ENCODE measurements around the gene SLC8A3. TPM values are rescaled to one million over a fixed set of nuclear protein-coding genes. Genes with fewer than 3 reads are reported as not detected.

The SLC8A3 gene
- total and polyA plus RNA-seq, 12 donors: 0.01 to 0.26 (median 0.14) TPM; not detected in 4

DNA sequence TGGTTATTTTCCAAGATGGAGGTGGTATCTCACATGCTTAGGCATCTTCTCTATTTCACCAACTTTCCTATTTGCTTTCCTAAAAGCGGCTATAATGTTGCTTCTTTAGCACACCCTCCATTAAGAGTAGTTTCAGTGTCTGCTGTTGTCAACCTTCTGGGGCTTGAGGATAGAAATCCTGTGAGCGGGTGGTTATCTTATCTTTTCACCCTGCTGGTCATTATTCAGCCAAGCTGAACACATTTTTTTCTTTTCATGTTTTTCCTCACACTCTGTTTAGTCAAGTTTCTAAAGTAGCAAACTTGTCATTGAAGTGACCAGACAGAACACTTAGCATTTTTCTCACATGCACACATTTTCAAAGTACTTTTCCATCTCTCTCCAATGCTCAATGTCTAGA is 104.5 kb downstream of the SLC8A3 start:
- Histone ChIP-seq H3K4me3 (no peak overlapping the region), H3K9me3 (no peaks in the 10 kb centered on the region), H3K27me3 (peaks cover 0 to 61% (median 35%) of the 10 kb centered on the region in 7 donors), H3K4me1 (no peaks in the 10 kb centered on the region), H3K27ac (no peak overlapping the region), H3K36me3 (no peaks in the 10 kb centered on the region)
- DNase-seq (no peak), ATAC-seq (no peak)
- 25 to 26% methylated on average over 2 of the region's 2 CpGs for WGBS, 2 donors
- intact Hi-C loops (cut with DNase I): loop anchor here in 4 of 10 donors (10.0 kb wide), 1 partner anchor 231 kb away; no protein-coding TSS in a partner anchor
- TF ChIP-seq CTCF (IDR thresholded peaks at IDR 0.05): no peak

DNA sequence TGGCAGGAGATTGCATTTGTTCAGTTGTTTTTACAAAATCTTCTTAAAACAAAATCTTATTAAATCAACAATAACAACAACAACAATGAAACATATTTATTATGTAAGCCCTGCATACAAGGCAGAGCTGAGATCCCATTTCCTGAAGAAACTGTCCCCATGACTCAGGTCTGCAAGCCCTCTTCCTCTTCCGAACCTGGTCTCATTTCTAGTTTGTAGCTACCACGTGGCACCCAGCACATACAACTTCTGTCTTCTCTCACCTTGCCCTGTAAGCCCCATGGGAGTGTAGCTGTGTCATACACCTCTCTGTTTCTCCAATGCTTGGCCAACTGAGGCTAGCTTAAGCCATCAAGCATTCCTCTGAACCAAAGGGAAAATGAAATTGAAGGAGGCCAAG is 106.4 kb downstream of the SLC8A3 start:
- Histone ChIP-seq H3K36me3 (no peaks in the 10 kb centered on the region), H3K27me3 (peaks cover 3 to 79% (median 50%) of the 10 kb centered on the region in 7 donors), H3K4me1 (no peaks in the 10 kb centered on the region), H3K27ac (no peak overlapping the region), H3K4me3 (no peak overlapping the region), H3K9me3 (no peaks in the 10 kb centered on the region)
- intact Hi-C loops (cut with DNase I): loop anchor here in 4 of 10 donors (10.0 kb wide), 1 partner anchor 232 kb away; no protein-coding TSS in a partner anchor
- TF ChIP-seq CTCF (IDR thresholded peaks at IDR 0.05): no peak
- ATAC-seq (no peak), DNase-seq (no peak)
- WGBS, 2 donors: 54 to 57% methylated on average over 2 of the region's 2 CpGs

DNA sequence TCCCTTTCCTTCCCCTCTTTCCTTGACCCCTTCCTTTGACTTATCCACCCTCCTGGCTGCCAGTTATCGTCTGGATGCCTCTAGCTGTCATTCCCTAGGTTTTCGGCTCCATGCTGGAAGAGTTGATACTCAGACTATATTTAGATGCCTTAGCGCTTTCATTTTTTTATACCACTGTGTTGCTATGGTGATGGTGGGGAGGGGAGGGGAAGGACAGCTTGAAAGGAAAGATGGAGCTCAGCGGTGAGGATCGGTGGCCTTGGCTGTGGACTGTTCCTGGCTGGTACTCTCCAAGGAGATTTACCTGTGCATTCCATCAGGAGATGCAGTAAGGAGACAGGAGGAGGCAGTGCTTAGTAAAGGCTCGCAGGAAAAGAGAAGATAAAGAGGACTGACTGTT is 108.7 kb downstream of the SLC8A3 start:
- TF ChIP-seq CTCF (IDR thresholded peaks at IDR 0.05): no peak
- 50 to 62% methylated on average over 6 of the region's 6 CpGs for WGBS, 2 donors
- no peaks in the 10 kb centered on the region for H3K36me3 ChIP-seq
- H3K4me1 ChIP-seq: no peaks in the 10 kb centered on the region
- no peak overlapping the region for H3K27ac ChIP-seq
- H3K9me3 ChIP-seq: no peaks in the 10 kb centered on the region
- DNase-seq: no peak
- no peak overlapping the region for H3K4me3 ChIP-seq
- H3K27me3 ChIP-seq: peaks cover 6 to 85% (median 62%) of the 10 kb centered on the region in 7 donors
- no peak for ATAC-seq
- intact Hi-C loops (cut with DNase I): loop anchor here in 4 of 10 donors (10.0 kb wide), 1 partner anchor 235 kb away; no protein-coding TSS in a partner anchor

DNA sequence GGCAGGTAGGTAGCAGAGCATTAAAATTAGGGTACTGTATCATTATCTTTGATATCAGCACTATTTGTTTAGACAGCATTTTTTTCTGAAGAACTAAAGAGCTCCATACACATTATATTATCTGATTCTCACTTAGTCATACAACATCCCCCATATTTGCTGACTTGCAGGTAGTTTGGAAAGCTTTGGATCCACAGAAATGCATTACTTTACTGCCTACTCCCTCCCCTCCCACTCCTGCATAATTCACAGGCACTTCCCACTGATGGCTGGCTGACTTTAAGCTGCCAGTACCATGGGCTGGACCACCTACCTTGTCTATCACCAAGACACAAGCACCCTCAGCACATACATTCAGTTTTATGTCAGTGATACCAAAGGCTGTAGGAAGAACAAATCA is 110.4 kb downstream of the SLC8A3 start:
- Histone ChIP-seq H3K27ac (no peak overlapping the region), H3K9me3 (no peaks in the 10 kb centered on the region), H3K27me3 (peaks cover 6 to 77% (median 57%) of the 10 kb centered on the region in 7 donors), H3K4me3 (no peak overlapping the region), H3K36me3 (no peaks in the 10 kb centered on the region), H3K4me1 (no peaks in the 10 kb centered on the region)
- intact Hi-C loops (cut with DNase I): no loop called here
- TF ChIP-seq CTCF (IDR thresholded peaks at IDR 0.05): no peak
- no peak for DNase-seq
- no peak for ATAC-seq

All from heart right ventricle (tissue), 16 donors.